ENCODE data around the gene SMYD3. TPM values are rescaled to one million over a fixed set of nuclear protein-coding genes. Genes with fewer than 3 reads are reported as not detected.

SMYD3 gene
- total and polyA plus RNA-seq, 2 of the 4 experiments (the other 2 are of a cell fraction): 26.5 to 37.6 TPM

- Histone ChIP-seq H3K4me1 (ENCODE audit: control insufficient read depth, insufficient read depth, low read length) (no peaks in the 10 kb centered on the region), H4K20me1 (ENCODE audit: insufficient read depth, low read length) (no peaks in the 10 kb centered on the region), H4K91ac (ENCODE audit: insufficient read depth, low read depth, low read length) (no peak overlapping the region), H2BK20ac (ENCODE audit: low read depth, low read length) (no peak overlapping the region), H2AK9ac (replicated peaks; ENCODE audit: low read depth, low read length, poor library complexity) (no peak overlapping the region), H4K5ac (ENCODE audit: low read depth, low read length) (no peak overlapping the region), H3K18ac (ENCODE audit: low read depth, low read length) (no peak overlapping the region), H3K4ac (ENCODE audit: low read depth, low read length) (no peak overlapping the region), H3K9me1 (ENCODE audit: insufficient read depth, low read length) (peaks cover 7% of the 10 kb centered on the region; the same call in 1 of the 2 replicates), H3K9me3 (ENCODE audit: control insufficient read depth, insufficient read depth, low read length) (no peaks in the 10 kb centered on the region), H3K79me1 (ENCODE audit: low read depth in 1 of 2, low read length in 2 of 2) (peaks cover 0 to 12% of the 10 kb centered on the region in 2 experiments; a peak in 2 of 4 replicates), H2BK5ac (ENCODE audit: low read depth, low read length, poor library complexity, severe bottlenecking) (no peak overlapping the region), H2BK15ac (ENCODE audit: low read depth, low read length) (no peak overlapping the region), H3K4me3 (ENCODE audit: insufficient read depth, low read depth, low read length) (no peak overlapping the region), H3K27ac (ENCODE audit: insufficient read depth, low read length) (no peak overlapping the region), H2BK120ac (ENCODE audit: low read depth, low read length) (no peak overlapping the region), H2AFZ (replicated peaks; ENCODE audit: low read length, poor library complexity) (no peak overlapping the region), H3K23ac (ENCODE audit: low read depth, low read length) (no peak overlapping the region), H3K9ac (ENCODE audit: low read depth, low read length) (no peak overlapping the region), H3K27me3 (ENCODE audit: control insufficient read depth, insufficient read depth, low read length) (no peaks in the 10 kb centered on the region), H3K14ac (replicated peaks; ENCODE audit: low read depth, low read length) (no peak overlapping the region), H3K56ac (ENCODE audit: extremely low read depth, insufficient read depth, low read length) (no peak overlapping the region), H3K36me3 (ENCODE audit: control insufficient read depth, insufficient read depth, low read length) (no peaks in the 10 kb centered on the region), H2AK5ac (ENCODE audit: low read depth, low read length) (no peak overlapping the region), H4K8ac (ENCODE audit: low read depth in 2 of 2, low read length in 2 of 2) (no peak overlapping the region), H3K4me2 (ENCODE audit: low read depth, low read length) (no peak overlapping the region)
- no CpG with 5 or more reads among the region's 5 CpGs for WGBS, 2 experiments (ENCODE audit: extremely low coverage in 2 of 2, insufficient read length in 1 of 2)
- POLR2A ChIA-PET (ENCODE audit: unreplicated experiment): no interaction called here
- DNase-seq (no peak), ATAC-seq (ENCODE audit: low read depth) (no peak)
- CTCF ChIA-PET: no interaction called here
- TF ChIP-seq MAZ (IDR thresholded peaks at IDR 0.05; ENCODE audit: borderline replicate concordance, low read depth, low read length) (no peak), BHLHE40 (IDR thresholded peaks at IDR 0.05; ENCODE audit: low read depth, low read length) (no peak), RAD21 (IDR thresholded peaks at IDR 0.05; ENCODE audit: low read length) (no peak), POLR2A (IDR thresholded peaks at IDR 0.05; ENCODE audit: low read depth, low read length) (no peak), RCOR1 (IDR thresholded peaks at IDR 0.05; ENCODE audit: insufficient replicate concordance, low read length) (no peak), USF2 (IDR thresholded peaks at IDR 0.05; ENCODE audit: low read depth, low read length) (no peak)
- dilution Hi-C loops (cut with HindIII; ENCODE audit: low sequenced_read_pairs, unreplicated experiment) (no loop called here), in situ Hi-C loops (cut with MboI; ENCODE audit: low sequenced_read_pairs) (no loop called here), intact Hi-C loops (cut with micrococcal nuclease) (no loop called here)
- no TSS peak for BruUV-seq (replicated peaks)
Observed at GRCh38 chr1:246351721-246352120, 155.4 kb downstream of the SMYD3 start.
